Transverse colon (tissue), 4 donors: ENCODE measurements around the gene NT5DC4. TPM values are rescaled to one million over a fixed set of nuclear protein-coding genes. Genes with fewer than 3 reads are reported as not detected.

Source experiments
- DNase-seq: peaks from one replicate; pipeline ENCODE4 v3.0.0-alpha.2; 2019
- H3K27ac ChIP-seq, 4 donors: fragments of 200-600 bp; sonication (generic); 2 replicates each; pipeline ENCODE4 v1.5.1; 2016 to 2018; ENCODE audit warnings: inconsistent platforms in 4 of 4
- H3K27me3 ChIP-seq: fragments of 200-600 bp; sonication (generic); 2 replicates; pipeline ENCODE4 v1.5.1; 2017; ENCODE audit warnings: inconsistent platforms
- H3K36me3 ChIP-seq, 4 donors: fragments of 200-600 bp; sonication (generic); 2 replicates each; pipeline ENCODE4 v1.5.1; 2017 to 2019; ENCODE audit warnings: inconsistent platforms in 4 of 4
- H3K4me1 ChIP-seq, 4 donors: fragments of 200-600 bp; sonication (generic); 2 replicates each; pipeline ENCODE4 v1.5.1; 2017 to 2020; ENCODE audit warnings: inconsistent platforms in 4 of 4
- H3K4me3 ChIP-seq, 4 donors: fragments of 200-600 bp; sonication (generic); 1 replicate in 1 of 4; 2 replicates in 3 of 4; pipeline versions ENCODE4 v1.5.1 to v1.6.1; 2017 to 2019; ENCODE audit warnings: inconsistent platforms in 4 of 4
- H3K9me3 ChIP-seq, 2 donors: fragments of 200-600 bp; sonication (generic); 2 replicates each; pipeline ENCODE4 v1.5.1; 2017 to 2019; ENCODE audit warnings: inconsistent platforms in 2 of 2
- CTCF ChIP-seq, 5 experiments: fragments of 200-600 bp in 3 of 5; fragments of 450-650 bp in 2 of 5; sonication (generic) in 3 of 5; IDR thresholded peaks; 1 replicate in 2 of 5; 2 replicates in 3 of 5; pipeline ENCODE4 v1.5.1; 2016 to 2017; ENCODE audit warnings: antibody characterized with exemption in 5 of 5, inconsistent platforms in 3 of 5, mild to moderate bottlenecking in 2 of 5, moderate library complexity in 1 of 5
- EP300 ChIP-seq: sonication (generic); formaldehyde crosslinking; IDR thresholded peaks from one replicate; pipeline ENCODE4 v1.6.1; 2017; ENCODE audit warnings: antibody characterized with exemption, low read depth
- POLR2A ChIP-seq: fragments of 450-650 bp; IDR thresholded peaks from one replicate; pipeline ENCODE4 v1.6.1; 2016; ENCODE audit warnings: antibody characterized with exemption, mild to moderate bottlenecking, moderate library complexity
- POLR2AphosphoS5 ChIP-seq, 3 donors: sonication (generic); formaldehyde crosslinking; IDR thresholded peaks; one replicate each; pipeline ENCODE4 v1.6.1; 2016; ENCODE audit warnings: antibody characterized with exemption in 3 of 3
- WGBS, 2 donors: methylation state at CpG; one replicate each; pipeline ENCODE4 v1.1.5; 2018; ENCODE audit warnings: low coverage in 1 of 2; 5-methylcytosine and 5-hydroxymethylcytosine counted together
- in situ Hi-C, 4 donors: fragments of 200-750 bp; cut with MboI; loops; one replicate each; pipeline versions ENCODE4 v1.15.0 to v1.15.1; 2017; ENCODE audit warnings: low sequenced_read_pairs in 3 of 4, low pct_ligation_motif_present in 1 of 4, low pct_unique_long_range_greater_than_20kb in 1 of 4
- intact Hi-C: fragments of 100-400 bp; cut with DNase I; formaldehyde crosslinking; loops from one replicate; pipeline ENCODE4 v1.15.1; 2023; ENCODE audit warnings: low total_unique reads
- total RNA-seq, 4 donors: library from RNA; depleted of rRNA; stranded (reverse); fragments of >200 nt; gene quantifications; one replicate each; pipeline ENCODE4 v1.1.0, GENCODE V29; 2016

The NT5DC4 gene
- total RNA-seq, 4 donors from 2014 or later, result not detected

GRCh38 chr2:112723995-112724394, 3.2 kb downstream of the NT5DC4 start:
- WGBS, 2 donors, result 94% methylated on average over 8 of the region's 8 CpGs; no CpG with 5 or more reads in 1 of the 2 donors

GRCh38 chr2:112724591-112725525, 4.0 kb downstream of the NT5DC4 start:
- peaks cover 0 to 3% (median 3%) of the 10 kb centered on the region in 4 donors for H3K4me1 ChIP-seq
- H3K36me3 ChIP-seq, result no peaks in the 10 kb centered on the region
- H3K4me3 ChIP-seq, result no peak overlapping the region
- no peak for DNase-seq
- TF ChIP-seq POLR2AphosphoS5 (IDR thresholded peaks at IDR 0.05) (no peak), CTCF (IDR thresholded peaks at IDR 0.05) (no peak), EP300 (no peak), POLR2A (no peak)
- in situ Hi-C loops (loop anchor here (5.0 to 25.0 kb wide), 5 partner anchors 100 to 238 kb away; partner anchors contain the start of gene TTL (in 1 of the 4)), intact Hi-C loops (no loop called here)
- no peak overlapping the region for H3K27ac ChIP-seq
- H3K9me3 ChIP-seq, result no peaks in the 10 kb centered on the region
- no peaks in the 10 kb centered on the region for H3K27me3 ChIP-seq
- WGBS, 2 donors, result 70 to 78% methylated on average over 2 to 21 of the region's 21 CpGs

More at GRCh38 chr2:112723995-112724394, 3.2 kb downstream of the NT5DC4 start:
- H3K27me3 ChIP-seq, result no peaks in the 10 kb centered on the region
- no peak overlapping the region for H3K4me3 ChIP-seq
- TF ChIP-seq POLR2AphosphoS5 (IDR thresholded peaks at IDR 0.05) (no peak), POLR2A (no peak), EP300 (no peak), CTCF (IDR thresholded peaks at IDR 0.05) (no peak)
- H3K9me3 ChIP-seq, result no peaks in the 10 kb centered on the region
- H3K4me1 ChIP-seq, result peaks cover 0 to 3% (median 3%) of the 10 kb centered on the region in 4 donors
- intact Hi-C loops, result no loop called here
- in situ Hi-C loops, result loop anchor here in 3 of 4 donors (5.0 to 10.0 kb wide), 2 partner anchors 99 to 102 kb away; no protein-coding TSS in a partner anchor
- no peak for DNase-seq
- no peak overlapping the region for H3K27ac ChIP-seq
- no peaks in the 10 kb centered on the region for H3K36me3 ChIP-seq

GRCh38 chr2:112725545-112726457, 5.0 kb downstream of the NT5DC4 start:
- H3K4me3 ChIP-seq, result no peak overlapping the region
- intact Hi-C loops (no loop called here), in situ Hi-C loops (loop anchor here in 3 of 4 donors (10.0 to 25.0 kb wide), 4 partner anchors 101 to 238 kb away; partner anchors contain the start of gene TTL (in 1 of the 3))
- no peaks in the 10 kb centered on the region for H3K9me3 ChIP-seq
- TF ChIP-seq EP300, result no peak
- TF ChIP-seq POLR2A, result no peak
- no peak for TF ChIP-seq POLR2AphosphoS5 (IDR thresholded peaks at IDR 0.05)
- TF ChIP-seq CTCF (IDR thresholded peaks at IDR 0.05), result no peak
- 84% methylated on average over 15 of the region's 15 CpGs; no CpG with 5 or more reads in 1 of the 2 donors for WGBS, 2 donors
- no peaks in the 10 kb centered on the region for H3K27me3 ChIP-seq
- no peaks in the 10 kb centered on the region for H3K36me3 ChIP-seq
- H3K27ac ChIP-seq, result no peak overlapping the region
- peaks cover 0 to 3% (median 3%) of the 10 kb centered on the region in 4 donors for H3K4me1 ChIP-seq
- DNase-seq, result no peak
